Astrocyte (in vitro differentiated cells and primary cell): ENCODE measurements around the gene TBC1D22B.

Source experiments
- EZH2 ChIP-seq: IDR thresholded peaks from 2 replicates; pipeline ENCODE4 v1.6.1; 2012; ENCODE audit warnings: mild to moderate bottlenecking, low read length, inconsistent platforms; ENCODE audit not compliant: insufficient read depth
- TF ChIP-seq, protein P1 (sequence below): IDR thresholded peaks from 2 replicates; pipeline ENCODE4 v1.5.1; 2011; ENCODE audit warnings: low read depth, mild to moderate bottlenecking, inconsistent platforms, low read length, moderate library complexity; ENCODE audit not compliant: insufficient read depth

DNA sequence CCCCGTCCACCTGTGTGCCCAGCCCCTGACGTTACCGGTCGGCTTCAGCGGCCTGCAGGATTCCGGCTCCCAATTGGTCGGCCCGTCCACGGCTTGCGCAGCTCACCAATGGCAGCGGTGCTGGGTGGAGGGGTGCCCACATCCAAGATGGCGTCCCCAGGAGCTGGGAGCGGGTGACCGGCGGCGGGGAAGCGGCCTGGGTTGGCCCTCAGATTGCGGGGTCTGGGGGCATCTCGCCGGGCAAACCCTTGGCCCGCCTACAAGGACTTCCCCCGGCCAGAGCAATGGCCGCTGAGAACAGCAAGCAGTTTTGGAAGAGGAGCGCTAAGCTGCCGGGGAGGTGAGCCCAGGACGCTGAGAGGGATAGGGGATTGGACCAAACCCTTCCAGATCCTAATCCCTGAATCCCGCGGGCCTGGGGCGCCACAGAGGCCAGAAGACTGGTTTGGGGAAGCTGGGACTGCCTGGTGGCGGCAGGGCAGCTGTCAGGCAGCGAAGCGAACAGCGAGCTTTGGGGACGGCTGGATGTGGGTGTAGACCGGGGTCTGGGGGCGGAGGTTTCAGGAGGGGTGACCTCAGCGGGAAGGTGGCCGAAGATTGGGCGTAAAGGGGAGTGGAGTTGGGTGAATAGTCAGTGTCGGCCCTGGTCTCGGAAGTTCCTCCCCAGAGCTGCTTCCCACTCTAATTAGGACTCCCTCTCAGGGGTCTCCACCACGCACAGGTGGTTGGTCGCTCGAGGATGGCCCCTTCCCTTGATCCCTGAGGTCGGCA, at the start of gene TBC1D22B, which contains the start of gene TMEM217:
- TF ChIP-seq, protein P1, sequence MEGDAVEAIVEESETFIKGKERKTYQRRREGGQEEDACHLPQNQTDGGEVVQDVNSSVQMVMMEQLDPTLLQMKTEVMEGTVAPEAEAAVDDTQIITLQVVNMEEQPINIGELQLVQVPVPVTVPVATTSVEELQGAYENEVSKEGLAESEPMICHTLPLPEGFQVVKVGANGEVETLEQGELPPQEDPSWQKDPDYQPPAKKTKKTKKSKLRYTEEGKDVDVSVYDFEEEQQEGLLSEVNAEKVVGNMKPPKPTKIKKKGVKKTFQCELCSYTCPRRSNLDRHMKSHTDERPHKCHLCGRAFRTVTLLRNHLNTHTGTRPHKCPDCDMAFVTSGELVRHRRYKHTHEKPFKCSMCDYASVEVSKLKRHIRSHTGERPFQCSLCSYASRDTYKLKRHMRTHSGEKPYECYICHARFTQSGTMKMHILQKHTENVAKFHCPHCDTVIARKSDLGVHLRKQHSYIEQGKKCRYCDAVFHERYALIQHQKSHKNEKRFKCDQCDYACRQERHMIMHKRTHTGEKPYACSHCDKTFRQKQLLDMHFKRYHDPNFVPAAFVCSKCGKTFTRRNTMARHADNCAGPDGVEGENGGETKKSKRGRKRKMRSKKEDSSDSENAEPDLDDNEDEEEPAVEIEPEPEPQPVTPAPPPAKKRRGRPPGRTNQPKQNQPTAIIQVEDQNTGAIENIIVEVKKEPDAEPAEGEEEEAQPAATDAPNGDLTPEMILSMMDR, result no peak
- no peak for TF ChIP-seq EZH2
